K562 (cell line): ENCODE data around the gene UBALD2. TPM values are rescaled to one million over a fixed set of nuclear protein-coding genes. Genes with fewer than 3 reads are reported as not detected.

Experiments
- ATAC-seq: fragments of 200-7000 bp; cut with Tn5 transposase; 3 replicates; pipeline ENCODE4 v1.9.1; 2020; ENCODE audit warnings: moderate library complexity
- BruUV-seq: library from RNA; stranded (reverse); fragments of 400-500 nt; replicated peaks from 2 replicates; lab custom pipeline; 2021; lab: Mats Ljungman, UMichigan
- CTCF ChIA-PET: fragments of 300-600 bp; formaldehyde crosslinking; extraction: SDS; loops from one replicate; lab custom pipeline; 2021; ENCODE audit warnings: low intra/inter-chr PET ratio; lab: Yijun Ruan, JAX
- POLR2A ChIA-PET: fragments of 300-600, 350-650 bp; sonication (Branson Sonifier 250); formaldehyde crosslinking; extraction: SDS; loops from one replicate; lab custom pipeline; 2021; ENCODE audit warnings: antibody characterized with exemption, inconsistent platforms; lab: Yijun Ruan, JAX
- DNase-seq, 4 experiments: peaks; one replicate each; pipeline versions ENCODE4 v3.0.0 to v3.0.0-alpha.2; 2011 to 2018; ENCODE audit warnings: low spot score in 3 of 4, mixed read lengths in 3 of 4; ENCODE audit errors: extremely low read depth in 1 of 4
- FAIRE-seq: peaks from 2 replicates; lab custom pipeline; 2011; peaks lifted over from hg19 to GRCh38; lab: Jason Lieb, UNC
- H2AFZ ChIP-seq: 2 replicates; pipeline ENCODE4 v1.6.0; 2011; ENCODE audit warnings: low read depth, low read length, control low read depth, inconsistent platforms
- H3K27ac ChIP-seq: fragments of 200-600 bp; 3 replicates; pipeline ENCODE4 v1.8.0; 2011; ENCODE audit warnings: low read depth, mild to moderate bottlenecking, control low read depth, inconsistent platforms, low read length, moderate library complexity, mixed read lengths; ENCODE audit errors: extremely low read depth
- H3K27me3 ChIP-seq, 2 experiments: fragments of 300-600 bp in 1 of 2; 2 replicates in 1 of 2; 3 replicates in 1 of 2; pipeline versions ENCODE4 v1.6.0 to v1.8.0; 2011; ENCODE audit warnings: inconsistent platforms in 2 of 2, low read length in 2 of 2, mild to moderate bottlenecking in 1 of 2, mixed read lengths in 1 of 2, moderate library complexity in 1 of 2; ENCODE audit not compliant: control insufficient read depth in 2 of 2, insufficient read depth in 2 of 2
- H3K36me3 ChIP-seq: fragments of 300-600 bp; 3 replicates; pipeline ENCODE4 v1.8.0; 2011; ENCODE audit warnings: mild to moderate bottlenecking, low read length, inconsistent platforms; ENCODE audit not compliant: control insufficient read depth, insufficient read depth
- H3K4me1 ChIP-seq, 2 experiments: fragments of 200-600 bp in 1 of 2; replicated peaks in 1 of 2; 2 replicates in 1 of 2; 3 replicates in 1 of 2; pipeline versions ENCODE4 v1.5.1 to v1.8.0; 2011; ENCODE audit warnings: inconsistent platforms in 2 of 2, low read length in 2 of 2, mild to moderate bottlenecking in 1 of 2, mixed read lengths in 1 of 2, moderate library complexity in 1 of 2; ENCODE audit not compliant: control insufficient read depth in 2 of 2, insufficient read depth in 2 of 2
- H3K4me2 ChIP-seq: 2 replicates; pipeline ENCODE4 v1.6.1; 2011; ENCODE audit warnings: low read length, control low read depth, inconsistent platforms, mixed read lengths; ENCODE audit not compliant: insufficient read depth
- H3K4me3 ChIP-seq: fragments of 200-600 bp; sonication (generic), shearing (Covaris generic); 2 replicates; pipeline ENCODE4 v1.5.1; 2016; ENCODE audit warnings: control low read depth, inconsistent platforms
- H3K79me2 ChIP-seq: fragments of 200-600 bp; 3 replicates; pipeline ENCODE4 v1.8.0; 2011; ENCODE audit warnings: low read length, inconsistent platforms; ENCODE audit not compliant: control insufficient read depth, insufficient read depth
- H3K9ac ChIP-seq, 2 experiments: 2 replicates each; pipeline versions ENCODE4 v1.6.0 to v1.6.1; 2011; ENCODE audit warnings: low read depth in 2 of 2, low read length in 2 of 2, control low read depth in 1 of 2, inconsistent platforms in 1 of 2, mild to moderate bottlenecking in 1 of 2, mixed read lengths in 1 of 2; ENCODE audit not compliant: insufficient read depth in 1 of 2
- H3K9me1 ChIP-seq: one replicate; pipeline ENCODE4 v1.6.0; 2011; ENCODE audit warnings: inconsistent platforms, mild to moderate bottlenecking, low read length, moderate library complexity; ENCODE audit not compliant: control insufficient read depth, insufficient read depth
- H3K9me3 ChIP-seq: replicated peaks from 2 replicates; pipeline ENCODE4 v1.5.1; 2011; ENCODE audit warnings: low read depth, low read length, inconsistent platforms; ENCODE audit not compliant: control insufficient read depth, insufficient read depth
- H4K20me1 ChIP-seq: replicated peaks from 2 replicates; pipeline ENCODE4 v1.6.1; 2011; ENCODE audit warnings: low read length, inconsistent platforms, mixed read lengths; ENCODE audit not compliant: control insufficient read depth, insufficient read depth
- BMI1 ChIP-seq: fragments of 150-350 bp; IDR thresholded peaks from 2 replicates; pipeline ENCODE4 v1.6.1; 2014; ENCODE audit warnings: low read length
- CBX1 ChIP-seq: sonication (generic); IDR thresholded peaks from 2 replicates; pipeline ENCODE4 v1.6.1; 2016; ENCODE audit warnings: antibody characterized with exemption, low read depth, mild to moderate bottlenecking
- JUNB ChIP-seq: fragments of 450-650 bp; formaldehyde crosslinking; conservative IDR thresholded peaks from 2 replicates; pipeline ENCODE4 v1.4.0; 2020; ENCODE audit warnings: mild to moderate bottlenecking
- MEF2D ChIP-seq: conservative IDR thresholded peaks from 2 replicates; pipeline ENCODE4 v1.6.1; 2016; ENCODE audit warnings: low read depth, missing genetic modification characterization, missing compliant biosample characterization
- PTTG1 ChIP-seq: fragments of 450-650 bp; IDR thresholded peaks from 2 replicates; pipeline ENCODE4 v1.6.1; 2016; ENCODE audit warnings: low read depth, mild to moderate bottlenecking, missing genetic modification characterization, missing compliant biosample characterization
- RFX7 ChIP-seq: fragments of 250-450 bp; sonication (Bioruptor Pico); IDR thresholded peaks from 2 replicates; pipeline ENCODE4 v1.5.1; 2021; ENCODE audit warnings: mild to moderate bottlenecking
- RHOXF2B ChIP-seq: fragments of 250-450 bp; sonication (Bioruptor Pico); conservative IDR thresholded peaks from 2 replicates; pipeline ENCODE4 v1.5.1; 2021
- SLC30A9 ChIP-seq: fragments of 250-450 bp; sonication (Bioruptor Pico); IDR thresholded peaks from 2 replicates; pipeline ENCODE4 v1.8.0; 2022; ENCODE audit warnings: mild to moderate bottlenecking, moderate library complexity
- SP2 ChIP-seq: IDR thresholded peaks from 2 replicates; pipeline ENCODE4 v1.6.1; 2011; ENCODE audit warnings: mild to moderate bottlenecking, low read depth, low read length, moderate library complexity; ENCODE audit not compliant: poor library complexity, severe bottlenecking; ENCODE audit errors: extremely low read depth
- TOE1 ChIP-seq, 2 experiments: fragments of 450-650 bp in 1 of 2; sonication (generic) in 1 of 2; formaldehyde crosslinking in 1 of 2; IDR thresholded peaks; 2 replicates each; pipeline versions ENCODE4 v1.7.1 to v1.8.0; 2016 to 2022; ENCODE audit warnings: borderline replicate concordance in 2 of 2, mild to moderate bottlenecking in 2 of 2, antibody characterized with exemption in 1 of 2, inconsistent platforms in 1 of 2, low read depth in 1 of 2, missing genetic modification reagents in 1 of 2, moderate library complexity in 1 of 2
- TRIM28 ChIP-seq: fragments of 450-650 bp; IDR thresholded peaks from 2 replicates; pipeline ENCODE4 v1.6.1; 2017
- ZNF445 ChIP-seq: fragments of 250-450 bp; sonication (Bioruptor Pico); IDR thresholded peaks from 2 replicates; pipeline ENCODE4 v1.4.0; 2020; ENCODE audit warnings: low read depth, mild to moderate bottlenecking, moderate library complexity
- WGBS: fragments of 100-300 bp; shearing (Covaris generic); methylation state at CpG from one replicate; pipeline ENCODE4 v1.1.6; 2016; ENCODE audit warnings: low coverage, mixed read lengths; ENCODE audit not compliant: insufficient coverage; ENCODE audit errors: missing lambda C conversion rate; 5-methylcytosine and 5-hydroxymethylcytosine counted together
- in situ Hi-C: fragments of 300-500 bp; cut with MboI; formaldehyde crosslinking; loops from 4 replicates; pipeline ENCODE4 v1.15.0; 2018; ENCODE audit warnings: inconsistent platforms, mixed read lengths
- intact Hi-C: fragments of 100-400 bp; cut with micrococcal nuclease; formaldehyde crosslinking; loops from 2 replicates; pipeline ENCODE4 v1.14.2; 2022
- polyA plus RNA-seq, 8 experiments: library from polyadenylated mRNA; depleted of rRNA in 4 of 8; stranded (reverse) in 5 of 8; unstranded in 3 of 8; fragments of >200 nt; fragmentation: Nextera tagmentation in 2 of 8; fragmentation: Illumina TruSeq in 1 of 8; extraction: Ambion mirVana in 2 of 8; extraction: Trizol in 1 of 8; gene quantifications; 2 replicates each; pipeline versions ENCODE4 v1.2.1 to v1.2.3, GENCODE V29; 2011 to 2014; ENCODE audit warnings: inconsistent platforms in 1 of 8, missing spikeins in 1 of 8
- total RNA-seq, 7 experiments: library from RNA; depleted of rRNA in 6 of 7; stranded (reverse); fragments of >200 nt in 6 of 7; fragmentation: Illumina TruSeq in 2 of 7; extraction: Trizol in 2 of 7; gene quantifications; 2 replicates each; pipeline versions ENCODE4 v1.2.1 to v1.2.3, GENCODE V29; 2011 to 2021; ENCODE audit warnings: low replicate concordance in 1 of 7
- TF ChIP-seq, protein P1 (sequence below): fragments of 450-650 bp; IDR thresholded peaks from one replicate; pipeline ENCODE4 v1.6.1; 2018; ENCODE audit warnings: mild to moderate bottlenecking, moderate library complexity; ENCODE audit not compliant: partially characterized antibody
- TF ChIP-seq, protein P2 (sequence below): fragments of 250-450 bp; sonication (Bioruptor Pico); IDR thresholded peaks from 2 replicates; pipeline ENCODE4 v1.5.0; 2021

UBALD2 gene
- total and polyA plus RNA-seq, 9 of the 15 experiments (the other 6 are each of a cell fraction or from before 2014, with no cell fraction given): 2.3 to 94.1 (median 25.3) TPM

DNA sequence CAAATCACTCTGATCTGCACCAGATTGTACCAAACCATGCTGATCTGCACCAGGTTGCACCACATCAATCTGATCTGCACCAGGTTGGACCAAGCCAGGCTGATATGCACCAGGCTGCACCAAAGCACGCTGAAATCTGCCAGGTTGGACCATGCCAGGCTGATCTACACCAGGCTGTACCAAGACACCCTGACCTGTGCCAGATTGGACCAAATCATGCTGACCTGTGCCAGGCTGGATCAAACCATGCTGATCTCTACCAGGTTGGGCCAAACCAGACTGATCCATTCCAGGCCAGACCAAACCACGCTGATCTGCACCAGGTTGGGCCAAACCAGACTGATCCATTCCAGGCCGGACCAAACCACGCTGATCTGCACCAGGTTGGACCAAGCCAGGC is 27.4 kb downstream of the UBALD2 start:
- no peaks in the 10 kb centered on the region for H3K4me1 ChIP-seq
- CTCF ChIA-PET: no interaction called here

DNA sequence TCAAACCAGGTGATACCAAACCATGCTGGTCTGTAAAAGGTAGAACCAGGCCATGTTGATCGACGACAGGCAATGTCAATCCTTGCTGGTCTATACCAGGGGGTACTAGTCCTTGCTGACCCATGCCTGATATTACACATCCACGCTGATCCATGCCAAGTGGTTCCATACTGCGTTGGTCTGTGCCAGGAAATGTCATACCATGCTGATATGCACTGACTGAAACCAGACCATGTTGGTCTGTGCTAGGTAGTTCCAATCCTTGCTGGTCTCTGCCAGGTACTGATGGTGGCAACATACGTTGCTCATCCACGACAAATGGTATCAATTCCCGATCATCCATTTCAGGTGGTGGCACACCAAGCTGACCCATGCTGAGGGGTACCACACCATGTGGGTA is 28.0 kb downstream of the UBALD2 start:
- no peak overlapping the region for H3K4me3 ChIP-seq
- ChIA-PET CTCF (no interaction called here), POLR2A (interaction anchor here (0.7 to 1.0 kb wide), 3 partner anchors 24 to 140 kb away, joined by 3 read pairs; no protein-coding TSS in a partner anchor)
- H3K79me2 ChIP-seq: no peaks in the 10 kb centered on the region
- DNase-seq (no peak), ATAC-seq (no peak), FAIRE-seq (no peak)
- no TSS peak for BruUV-seq
- no peaks in the 10 kb centered on the region for H3K9me3 ChIP-seq
- no peak overlapping the region for H3K27ac ChIP-seq
- no peak overlapping the region for H2AFZ ChIP-seq
- H3K27me3 ChIP-seq: no peaks in the 10 kb centered on the region
- in situ Hi-C loops: loop anchor here (5.0 kb wide), 3 partner anchors 166 to 381 kb away; no protein-coding TSS in a partner anchor
- intact Hi-C loops: no loop called here
- H3K36me3 ChIP-seq: 0 out of 3 replicates have a peak, but pooled peaks cover 3% of the 10 kb centered on the region
- H4K20me1 ChIP-seq: no peaks in the 10 kb centered on the region
- H3K4me1 ChIP-seq: no peaks in the 10 kb centered on the region
- no peak overlapping the region for H3K9ac ChIP-seq
- WGBS: 69% methylated on average over 7 of the region's 7 CpGs
- no peak overlapping the region for H3K4me2 ChIP-seq
- H3K9me1 ChIP-seq: no peaks in the 10 kb centered on the region
- TF ChIP-seq, protein P1, sequence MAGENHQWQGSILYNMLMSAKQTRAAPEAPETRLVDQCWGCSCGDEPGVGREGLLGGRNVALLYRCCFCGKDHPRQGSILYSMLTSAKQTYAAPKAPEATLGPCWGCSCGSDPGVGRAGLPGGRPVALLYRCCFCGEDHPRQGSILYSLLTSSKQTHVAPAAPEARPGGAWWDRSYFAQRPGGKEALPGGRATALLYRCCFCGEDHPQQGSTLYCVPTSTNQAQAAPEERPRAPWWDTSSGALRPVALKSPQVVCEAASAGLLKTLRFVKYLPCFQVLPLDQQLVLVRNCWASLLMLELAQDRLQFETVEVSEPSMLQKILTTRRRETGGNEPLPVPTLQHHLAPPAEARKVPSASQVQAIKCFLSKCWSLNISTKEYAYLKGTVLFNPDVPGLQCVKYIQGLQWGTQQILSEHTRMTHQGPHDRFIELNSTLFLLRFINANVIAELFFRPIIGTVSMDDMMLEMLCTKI: no peak
- no peak for TF ChIP-seq RHOXF2B
- TF ChIP-seq, protein P2, sequence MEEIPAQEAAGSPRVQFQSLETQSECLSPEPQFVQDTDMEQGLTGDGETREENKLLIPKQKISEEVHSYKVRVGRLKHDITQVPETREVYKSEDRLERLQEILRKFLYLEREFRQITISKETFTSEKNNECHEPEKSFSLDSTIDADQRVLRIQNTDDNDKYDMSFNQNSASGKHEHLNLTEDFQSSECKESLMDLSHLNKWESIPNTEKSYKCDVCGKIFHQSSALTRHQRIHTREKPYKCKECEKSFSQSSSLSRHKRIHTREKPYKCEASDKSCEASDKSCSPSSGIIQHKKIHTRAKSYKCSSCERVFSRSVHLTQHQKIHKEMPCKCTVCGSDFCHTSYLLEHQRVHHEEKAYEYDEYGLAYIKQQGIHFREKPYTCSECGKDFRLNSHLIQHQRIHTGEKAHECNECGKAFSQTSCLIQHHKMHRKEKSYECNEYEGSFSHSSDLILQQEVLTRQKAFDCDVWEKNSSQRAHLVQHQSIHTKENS (CRISPR knock-in tag): no peak
- TF ChIP-seq TOE1 (IDR thresholded peaks at IDR 0.05; ENCODE audit: borderline replicate concordance): no peak
- no peak for TF ChIP-seq TOE1 (CRISPR knock-in tag; IDR thresholded peaks at IDR 0.05; ENCODE audit: borderline replicate concordance, low read depth)
- no peak for TF ChIP-seq SP2
- no peak for TF ChIP-seq JUNB (CRISPR knock-in tag)
- no peak for TF ChIP-seq SLC30A9 (CRISPR knock-in tag)
- no peak for TF ChIP-seq CBX1
- no peak for TF ChIP-seq ZNF445 (CRISPR knock-in tag)
- no peak for TF ChIP-seq MEF2D
- no peak for TF ChIP-seq PTTG1 (tag)
- no peak for TF ChIP-seq RFX7

More for the DNA sequence above, 27.4 kb downstream of the UBALD2 start:
- no peaks in the 10 kb centered on the region for H3K27me3 ChIP-seq
- intact Hi-C loops: no loop called here
- H3K9me1 ChIP-seq: no peaks in the 10 kb centered on the region
- 27% methylated on average over 4 of the region's 4 CpGs for WGBS
- TF ChIP-seq BMI1 (no peak), TRIM28 (no peak)
- no peaks in the 10 kb centered on the region for H3K9me3 ChIP-seq
- in situ Hi-C loops: loop anchor here (5.0 kb wide), 3 partner anchors 165 to 380 kb away; no protein-coding TSS in a partner anchor
- no TSS peak for BruUV-seq
- FAIRE-seq (no peak), ATAC-seq (no peak), DNase-seq (no peak)
- H3K27ac ChIP-seq: no peak overlapping the region
- H3K9ac ChIP-seq: no peak overlapping the region
- 0 out of 3 replicates have a peak, but pooled peaks cover 3% of the 10 kb centered on the region for H3K36me3 ChIP-seq
- H3K79me2 ChIP-seq: no peaks in the 10 kb centered on the region
- POLR2A ChIA-PET: no interaction called here
- H3K4me2 ChIP-seq: no peak overlapping the region
- 0 out of 2 replicates have a peak, but pooled peaks cover 2% of the 10 kb centered on the region for H4K20me1 ChIP-seq
- H3K4me3 ChIP-seq: no peak overlapping the region
- no peak overlapping the region for H2AFZ ChIP-seq
